Stomach (tissue), 9 donors: ENCODE measurements around the gene SMC1B. TPM values are rescaled to one million over a fixed set of nuclear protein-coding genes. Genes with fewer than 3 reads are reported as not detected.
"Not testable (repeated sequence)": the region's sequence is repeated elsewhere in the genome, so short reads cannot be mapped to it uniquely, and the experiment has no call there.

Experiments
- DNase-seq, 2 donors: peaks; one replicate each; pipeline versions ENCODE4 v3.0.0 to v3.0.0-alpha.2; 2013 to 2019
- H3K27ac ChIP-seq, 5 donors: fragments of 200-600 bp in 4 of 5; sonication (generic) in 4 of 5; one replicate each; pipeline ENCODE4 v1.5.1; 2013 to 2019; ENCODE audit warnings: mild to moderate bottlenecking in 1 of 5, moderate library complexity in 1 of 5
- H3K27me3 ChIP-seq, 3 donors: fragments of 200-600 bp; sonication (generic); one replicate each; pipeline ENCODE4 v1.5.1; 2017 to 2019; ENCODE audit warnings: mixed run types in 1 of 3
- H3K36me3 ChIP-seq, 4 donors: fragments of 200-600 bp; sonication (generic); 1 replicate in 3 of 4; 2 replicates in 1 of 4; pipeline ENCODE4 v1.5.1; 2016 to 2019
- H3K4me1 ChIP-seq, 4 donors: fragments of 200-600 bp; sonication (generic); one replicate each; pipeline ENCODE4 v1.5.1; 2016 to 2019
- H3K4me3 ChIP-seq, 4 donors: fragments of 200-600 bp; sonication (generic) in 3 of 4; one replicate each; pipeline ENCODE4 v1.5.1; 2016 to 2019; ENCODE audit warnings: mild to moderate bottlenecking in 1 of 4
- H3K9me3 ChIP-seq, 4 donors: fragments of 200-600 bp; sonication (generic); one replicate each; pipeline ENCODE4 v1.5.1; 2016 to 2019
- EP300 ChIP-seq: sonication (generic); formaldehyde crosslinking; IDR thresholded peaks from one replicate; pipeline ENCODE4 v1.6.1; 2017; ENCODE audit warnings: antibody characterized with exemption
- POLR2A ChIP-seq, 4 donors: fragments of 450-650 bp; IDR thresholded peaks; one replicate each; pipeline ENCODE4 v1.6.1; 2016; ENCODE audit warnings: antibody characterized with exemption in 4 of 4, control low read depth in 2 of 4, mild to moderate bottlenecking in 1 of 4, moderate library complexity in 1 of 4
- POLR2AphosphoS5 ChIP-seq, 3 donors: sonication (generic); formaldehyde crosslinking; IDR thresholded peaks; one replicate each; pipeline ENCODE4 v1.6.1; 2016; ENCODE audit warnings: antibody characterized with exemption in 3 of 3
- WGBS, 5 donors: extraction: QIAGEN DNeasy Blood & Tissue Kit in 3 of 5; methylation state at CpG; one replicate each; pipeline versions ENCODE4 v1.1.5 to v1.1.7; 2013 to 2018; 5-methylcytosine and 5-hydroxymethylcytosine counted together
- intact Hi-C: fragments of 100-400 bp; cut with DNase I; formaldehyde crosslinking; loops from one replicate; pipeline ENCODE4 v1.15.1; 2023; ENCODE audit warnings: low total_unique reads
- polyA plus RNA-seq, 3 donors: library from polyadenylated mRNA; stranded (reverse); fragments of 200-250 nt; gene quantifications; one replicate each; pipeline ENCODE4 v1.2.3, GENCODE V29; 2013
- total RNA-seq, 5 donors: library from RNA; depleted of rRNA; stranded (reverse); fragments of >200 nt; gene quantifications; one replicate each; pipeline versions ENCODE4 v1.1.0 to v1.2.3, GENCODE V29; 2014 to 2016
- TF ChIP-seq, protein P1 (sequence below), 7 experiments: fragments of 450-650 bp in 4 of 7; fragments of 200-600 bp in 3 of 7; sonication (generic) in 3 of 7; IDR thresholded peaks; one replicate each; pipeline ENCODE4 v1.5.1; 2016 to 2019; ENCODE audit warnings: antibody characterized with exemption in 7 of 7, control low read depth in 2 of 7, mild to moderate bottlenecking in 1 of 7
- donor health status: healthy with polysubstance abuse.
- donor health status: Bipolar disorder and iron deficiency.
- donor health status: healthy.

SMC1B gene
- total and polyA plus RNA-seq, 8 donors, result 0.05 TPM; not detected in 7

- no peak for DNase-seq
- WGBS, 5 donors, result 90 to 96% (median 93%) methylated on average over 14 of the region's 14 CpGs
- H3K27me3 ChIP-seq, result no peaks in the 10 kb centered on the region
- H3K36me3 ChIP-seq, result no peaks in the 10 kb centered on the region
- no peak overlapping the region for H3K27ac ChIP-seq
- H3K4me3 ChIP-seq, result no peak overlapping the region
- no peaks in the 10 kb centered on the region for H3K9me3 ChIP-seq
- H3K4me1 ChIP-seq, result peaks cover 0 to 10% (median 0%) of the 10 kb centered on the region in 4 donors
- TF ChIP-seq POLR2A (IDR thresholded peaks at IDR 0.05) (no peak), EP300 (no peak)
- TF ChIP-seq, protein P1, sequence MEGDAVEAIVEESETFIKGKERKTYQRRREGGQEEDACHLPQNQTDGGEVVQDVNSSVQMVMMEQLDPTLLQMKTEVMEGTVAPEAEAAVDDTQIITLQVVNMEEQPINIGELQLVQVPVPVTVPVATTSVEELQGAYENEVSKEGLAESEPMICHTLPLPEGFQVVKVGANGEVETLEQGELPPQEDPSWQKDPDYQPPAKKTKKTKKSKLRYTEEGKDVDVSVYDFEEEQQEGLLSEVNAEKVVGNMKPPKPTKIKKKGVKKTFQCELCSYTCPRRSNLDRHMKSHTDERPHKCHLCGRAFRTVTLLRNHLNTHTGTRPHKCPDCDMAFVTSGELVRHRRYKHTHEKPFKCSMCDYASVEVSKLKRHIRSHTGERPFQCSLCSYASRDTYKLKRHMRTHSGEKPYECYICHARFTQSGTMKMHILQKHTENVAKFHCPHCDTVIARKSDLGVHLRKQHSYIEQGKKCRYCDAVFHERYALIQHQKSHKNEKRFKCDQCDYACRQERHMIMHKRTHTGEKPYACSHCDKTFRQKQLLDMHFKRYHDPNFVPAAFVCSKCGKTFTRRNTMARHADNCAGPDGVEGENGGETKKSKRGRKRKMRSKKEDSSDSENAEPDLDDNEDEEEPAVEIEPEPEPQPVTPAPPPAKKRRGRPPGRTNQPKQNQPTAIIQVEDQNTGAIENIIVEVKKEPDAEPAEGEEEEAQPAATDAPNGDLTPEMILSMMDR (IDR thresholded peaks at IDR 0.05), result no peak
- intact Hi-C loops, result no loop called here
Measured at GRCh38 chr22:45445031-45445710, 31.8 kb upstream of the SMC1B start.

- no peak for TF ChIP-seq POLR2AphosphoS5 (IDR thresholded peaks at IDR 0.05)
- no peak for TF ChIP-seq EP300
- no peak for TF ChIP-seq POLR2A (IDR thresholded peaks at IDR 0.05)
- TF ChIP-seq, protein P1 (IDR thresholded peaks at IDR 0.05), result no peak
- Histone ChIP-seq H3K4me1 (peaks cover 0 to 8% (median 0%) of the 10 kb centered on the region in 4 donors), H3K36me3 (no peaks in the 10 kb centered on the region), H3K27me3 (no peaks in the 10 kb centered on the region), H3K4me3 (no peak overlapping the region), H3K27ac (no peak overlapping the region), H3K9me3 (no peaks in the 10 kb centered on the region)
- WGBS, 5 donors, result 42 to 80% (median 68%) methylated on average over 3 of the region's 3 CpGs
- intact Hi-C loops, result loop anchor here (5.0 kb wide), 1 partner anchor 108 kb away; no protein-coding TSS in a partner anchor
- DNase-seq, result no peak
Measured at GRCh38 chr22:45444168-45444567, 30.8 kb upstream of the SMC1B start.

DNA sequence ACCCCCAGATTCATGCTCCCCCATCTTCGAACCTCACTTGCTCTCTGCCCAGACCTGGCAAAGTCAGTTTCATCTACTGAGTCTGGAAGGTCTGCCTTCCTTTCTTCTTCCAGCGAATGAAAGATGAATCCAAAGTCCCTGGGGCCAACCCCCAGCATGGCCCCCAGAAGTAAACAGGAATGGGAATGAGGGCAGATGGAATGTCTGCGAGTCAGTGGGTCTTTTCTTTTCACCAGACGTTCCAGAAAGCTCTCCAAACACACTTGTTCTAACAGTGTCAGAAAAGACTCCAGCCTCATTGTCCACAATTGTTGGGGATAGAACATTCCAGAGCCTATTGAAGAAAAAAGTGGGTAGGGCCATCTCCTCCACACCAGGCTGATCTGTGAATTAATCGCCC is 28.7 kb upstream of the SMC1B start:
- no peaks in the 10 kb centered on the region for H3K9me3 ChIP-seq
- no peaks in the 10 kb centered on the region for H3K36me3 ChIP-seq
- H3K27ac ChIP-seq, result no peak overlapping the region
- no peak for DNase-seq
- no peaks in the 10 kb centered on the region for H3K27me3 ChIP-seq
- no peak overlapping the region for H3K4me3 ChIP-seq
- intact Hi-C loops, result loop anchor here (5.0 kb wide), 1 partner anchor 110 kb away; no protein-coding TSS in a partner anchor
- peaks cover 0 to 8% (median 0%) of the 10 kb centered on the region in 4 donors for H3K4me1 ChIP-seq
- TF ChIP-seq EP300 (no peak), POLR2AphosphoS5 (IDR thresholded peaks at IDR 0.05) (no peak)
- 67 to 79% (median 77%) methylated on average over 5 of the region's 5 CpGs for WGBS, 5 donors

DNA sequence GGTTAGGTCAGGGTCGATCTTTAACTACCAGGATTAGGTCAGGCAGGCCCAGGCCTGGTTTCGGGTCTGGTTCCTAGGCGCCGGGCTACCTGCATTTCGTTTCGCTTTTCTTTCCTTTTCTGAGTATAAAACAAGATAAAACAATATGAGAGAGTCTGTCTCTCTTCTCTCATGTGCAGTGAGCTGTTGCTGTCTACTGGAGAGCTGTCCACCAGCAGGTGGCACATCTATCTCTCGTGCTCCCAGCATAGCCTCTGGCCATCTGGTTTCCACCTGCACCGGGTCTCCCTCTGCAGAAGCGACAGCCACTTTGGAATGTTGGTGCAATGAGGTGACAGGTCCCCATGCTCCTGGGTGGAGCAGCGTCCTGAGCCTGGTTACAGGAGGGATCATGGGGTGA is 27.7 kb upstream of the SMC1B start:
- H3K27me3 ChIP-seq, result no peaks in the 10 kb centered on the region
- DNase-seq, result peak; percentile 35 to 86
- 9 to 24% (median 13%) methylated on average over 10 of the region's 10 CpGs for WGBS, 5 donors
- H3K9me3 ChIP-seq, result no peaks in the 10 kb centered on the region
- no peak overlapping the region for H3K4me3 ChIP-seq
- TF ChIP-seq POLR2AphosphoS5 (IDR thresholded peaks at IDR 0.05) (peak in 2 of 3 donors; percentile 29 to 49), POLR2A (IDR thresholded peaks at IDR 0.05) (no peak), EP300 (no peak)
- TF ChIP-seq, protein P1 (IDR thresholded peaks at IDR 0.05), result peak in 5 of 7 experiments; percentile 35 to 51 (median 48)
- H3K4me1 ChIP-seq, result peaks cover 0 to 8% (median 0%) of the 10 kb centered on the region in 4 donors
- intact Hi-C loops, result loop anchor here (5.0 kb wide), 1 partner anchor 111 kb away; no protein-coding TSS in a partner anchor
- no peaks in the 10 kb centered on the region for H3K36me3 ChIP-seq
- H3K27ac ChIP-seq, result peak overlapping the region in 1 of 5 donors; percentile 19

DNA sequence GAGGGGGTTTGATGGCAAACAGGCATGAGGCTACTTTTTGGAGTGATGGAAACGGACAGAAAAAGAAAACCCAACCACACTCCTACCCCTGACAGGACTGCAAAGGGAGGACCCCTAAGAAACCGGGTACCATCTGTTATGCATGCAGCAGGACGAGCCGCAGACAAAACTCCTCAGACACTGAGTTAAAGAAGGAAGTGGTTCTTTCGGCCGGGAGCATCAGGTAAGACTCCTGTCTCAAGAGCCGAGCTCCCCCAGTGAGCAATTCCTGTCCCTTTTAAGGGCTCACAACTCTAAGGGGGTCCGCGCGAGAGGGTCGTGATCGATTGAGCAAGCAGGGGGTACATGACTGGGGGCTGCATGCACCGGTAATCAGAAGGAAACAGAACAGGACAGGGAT is 27.3 kb upstream of the SMC1B start:
- not testable (repeated sequence) for H3K36me3 ChIP-seq, DNase-seq, H3K4me3 ChIP-seq, H3K27me3 ChIP-seq, H3K9me3 ChIP-seq
- H3K27ac ChIP-seq, result peak overlapping the region in 1 of 5 donors; percentile 19
- WGBS, 5 donors, result 33 to 55% (median 43%) methylated on average over 13 of the region's 13 CpGs
- H3K4me1 ChIP-seq, result peaks cover 0 to 11% (median 2%) of the 10 kb centered on the region in 4 donors
- intact Hi-C loops, result loop anchor here (5.0 kb wide), 1 partner anchor 112 kb away; no protein-coding TSS in a partner anchor
